ENCODE measurements around the gene TMEFF2. TPM values are rescaled to one million over a fixed set of nuclear protein-coding genes. Genes with fewer than 3 reads are reported as not detected.

Gene TMEFF2
- total and polyA plus RNA-seq, 2 of the 4 experiments (the other 2 are of a cell fraction) = 1.3 to 3.0 TPM

DNA sequence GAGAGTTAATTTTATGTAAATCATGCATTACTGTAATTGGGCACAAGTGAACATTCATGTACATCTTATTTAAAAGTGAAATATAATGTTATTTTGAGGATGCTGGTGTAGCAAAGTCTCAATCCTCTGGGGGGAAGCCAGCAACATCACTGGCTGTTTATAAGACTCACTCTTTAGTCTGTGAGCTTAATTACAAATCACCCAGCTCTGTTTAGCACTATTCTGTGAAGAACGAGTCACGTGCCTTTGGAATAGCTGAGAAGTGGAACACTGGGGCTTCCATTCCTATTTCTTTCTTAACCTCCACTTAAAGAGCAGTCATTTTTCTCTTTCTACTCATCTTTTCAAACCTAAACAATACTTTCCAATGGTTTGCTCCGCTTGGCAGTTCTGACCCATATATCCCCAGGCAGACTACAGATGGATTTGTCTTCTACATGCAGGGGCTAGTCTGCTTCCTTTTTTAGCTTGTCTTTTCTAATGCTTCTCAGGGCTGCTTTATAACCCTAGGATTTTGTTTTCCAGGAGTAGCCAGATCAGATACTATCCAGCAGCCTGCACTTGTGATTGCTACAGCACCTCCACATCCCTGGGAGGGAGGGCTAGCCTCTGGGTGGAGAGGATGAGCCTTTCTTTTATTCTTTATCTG lies 252.5 kb downstream of the TMEFF2 start:
- POLR2A ChIA-PET (ENCODE audit: unreplicated experiment) = interaction anchor here (0.5 kb wide), 1 partner anchor 69 kb away, joined by 3 read pairs; no protein-coding TSS in a partner anchor
- dilution Hi-C loops (cut with HindIII; ENCODE audit: low sequenced_read_pairs, unreplicated experiment) = no loop called here
- peak overlapping the region; percentile 27 for H2AFZ ChIP-seq (replicated peaks; ENCODE audit: low read length, poor library complexity)

More for the DNA sequence above, 252.5 kb downstream of the TMEFF2 start:
- H3K4me1 ChIP-seq (ENCODE audit: control insufficient read depth, insufficient read depth, low read length) = peaks cover 8% of the 10 kb centered on the region
- H3K9ac ChIP-seq (ENCODE audit: low read depth, low read length) = no peak overlapping the region
- peak overlapping the region; percentile 6; the same call in 1 of the 2 replicates for H3K23ac ChIP-seq (ENCODE audit: low read depth, low read length)
- no peaks in the 10 kb centered on the region for H3K36me3 ChIP-seq (ENCODE audit: control insufficient read depth, insufficient read depth, low read length)
- H3K4ac ChIP-seq (ENCODE audit: low read depth, low read length) = peak overlapping the region; percentile 37
- CTCF ChIA-PET = interaction anchor here (0.6 to 1.5 kb wide), 4 partner anchors 12 to 346 kb away, joined by 3 to 4 read pairs (median 4); no protein-coding TSS in a partner anchor
- TF ChIP-seq CEBPB (IDR thresholded peaks at IDR 0.05; ENCODE audit: low read depth, low read length) (no peak), BHLHE40 (IDR thresholded peaks at IDR 0.05; ENCODE audit: low read depth, low read length) (peak; percentile 76), USF2 (IDR thresholded peaks at IDR 0.05; ENCODE audit: low read depth, low read length) (peak; percentile 69), MXI1 (IDR thresholded peaks at IDR 0.05; ENCODE audit: borderline replicate concordance, low read depth, low read length) (no peak), RFX5 (IDR thresholded peaks at IDR 0.05; ENCODE audit: low read depth, low read length) (peak; percentile 88)
- H3K18ac ChIP-seq (ENCODE audit: low read depth, low read length) = peak overlapping the region; percentile 44; the same call in 1 of the 2 replicates
- H3K27ac ChIP-seq (ENCODE audit: insufficient read depth, low read length) = peak overlapping the region; percentile 62; the same call in 1 of the 2 replicates
- peak; percentile 89 for ATAC-seq (ENCODE audit: low read depth)
- H4K20me1 ChIP-seq (ENCODE audit: insufficient read depth, low read length) = no peaks in the 10 kb centered on the region
- peak overlapping the region; percentile 32 for H3K4me2 ChIP-seq (ENCODE audit: low read depth, low read length)
- in situ Hi-C loops (cut with MboI; ENCODE audit: low sequenced_read_pairs) = no loop called here
- no peak overlapping the region for H3K4me3 ChIP-seq (ENCODE audit: insufficient read depth, low read depth, low read length)
- DNase-seq = peak; percentile 79
- intact Hi-C loops (cut with micrococcal nuclease) = no loop called here
- 0 out of 2 replicates have a peak overlapping the region, but pooled peaks have one; percentile 31 for H4K5ac ChIP-seq (ENCODE audit: low read depth, low read length)
- peak overlapping the region; percentile 49; the same call in 1 of the 2 replicates for H2BK20ac ChIP-seq (ENCODE audit: low read depth, low read length)
- H2BK120ac ChIP-seq (ENCODE audit: low read depth, low read length) = peak overlapping the region; percentile 69
- H3K14ac ChIP-seq (replicated peaks; ENCODE audit: low read depth, low read length) = 0 out of 2 replicates have a peak overlapping the region, but pooled peaks have one; percentile 3
- no CpG with 5 or more reads among the region's 3 CpGs for WGBS, 2 experiments (ENCODE audit: extremely low coverage in 2 of 2, insufficient read length in 1 of 2)
- peak overlapping the region; percentile 21; the same call in 1 of the 2 replicates for H3K56ac ChIP-seq (ENCODE audit: extremely low read depth, insufficient read depth, low read length)
- no TSS peak for BruUV-seq (replicated peaks)
- H2BK5ac ChIP-seq (ENCODE audit: low read depth, low read length, poor library complexity, severe bottlenecking) = peak overlapping the region; percentile 79
- H4K91ac ChIP-seq (ENCODE audit: insufficient read depth, low read depth, low read length) = peak overlapping the region; percentile 35; the same call in 1 of the 2 replicates
- peak overlapping the region in 1 of 2 experiments; percentile 16; a peak in 2 of 4 replicates for H4K8ac ChIP-seq (ENCODE audit: low read depth in 2 of 2, low read length in 2 of 2)
- H3K27me3 ChIP-seq (ENCODE audit: control insufficient read depth, insufficient read depth, low read length) = no peaks in the 10 kb centered on the region
- no peak overlapping the region for H2AK9ac ChIP-seq (replicated peaks; ENCODE audit: low read depth, low read length, poor library complexity)
- no peaks in the 10 kb centered on the region for H3K9me3 ChIP-seq (ENCODE audit: control insufficient read depth, insufficient read depth, low read length)
- peak overlapping the region; percentile 75; the same call in 2 of the 3 replicates for H2BK15ac ChIP-seq (ENCODE audit: low read depth, low read length)
- no peaks in the 10 kb centered on the region for H3K9me1 ChIP-seq (ENCODE audit: insufficient read depth, low read length)
- H3K79me1 ChIP-seq (ENCODE audit: low read depth in 1 of 2, low read length in 2 of 2) = no peaks in the 10 kb centered on the region
- H2AK5ac ChIP-seq (ENCODE audit: low read depth, low read length) = no peak overlapping the region

Data from IMR-90 (cell line).